Keratinocyte (primary cell): ENCODE measurements around the gene NR2F1. TPM values are rescaled to one million over a fixed set of nuclear protein-coding genes. Genes with fewer than 3 reads are reported as not detected.

ENCODE experiments used
- DNase-seq: peaks from one replicate; pipeline ENCODE4 v3.0.0-alpha.2; 2011; ENCODE audit warnings: low read depth, missing footprints, low spot score
- FAIRE-seq: peaks from 2 replicates; lab custom pipeline; 2011; peaks lifted over from hg19 to GRCh38; lab: Jason Lieb, UNC
- H2AFZ ChIP-seq: 2 replicates; pipeline ENCODE4 v1.6.0; 2012; ENCODE audit warnings: low read length, control low read depth, inconsistent platforms; ENCODE audit not compliant: control insufficient read depth
- H3K27ac ChIP-seq: 2 replicates; pipeline ENCODE4 v1.5.1; 2011; ENCODE audit warnings: low read length; ENCODE audit not compliant: control insufficient read depth, insufficient read depth
- H3K27me3 ChIP-seq: 3 replicates; pipeline ENCODE4 v1.6.0; 2011; ENCODE audit warnings: low read length; ENCODE audit not compliant: control insufficient read depth, insufficient read depth; ENCODE audit errors: extremely low read depth
- H3K36me3 ChIP-seq, 2 experiments: 2 replicates in 1 of 2; 3 replicates in 1 of 2; pipeline ENCODE4 v1.5.1; 2011; ENCODE audit warnings: low read length in 2 of 2, mild to moderate bottlenecking in 1 of 2; ENCODE audit not compliant: control insufficient read depth in 2 of 2, insufficient read depth in 2 of 2; ENCODE audit errors: extremely low read depth in 1 of 2
- H3K4me1 ChIP-seq: 3 replicates; pipeline ENCODE4 v1.5.1; 2011; ENCODE audit warnings: low read length; ENCODE audit not compliant: control insufficient read depth, insufficient read depth; ENCODE audit errors: extremely low read depth
- H3K4me2 ChIP-seq: 3 replicates; pipeline ENCODE4 v1.6.0; 2011; ENCODE audit warnings: low read depth, low read length; ENCODE audit not compliant: control insufficient read depth, insufficient read depth; ENCODE audit errors: extremely low read depth
- H3K4me3 ChIP-seq, 3 experiments: fragments of 200-600 bp in 1 of 3; sonication (generic) in 1 of 3; 2 replicates in 2 of 3; 3 replicates in 1 of 3; pipeline ENCODE4 v1.5.1; 2011 to 2016; ENCODE audit warnings: low read length in 3 of 3, mild to moderate bottlenecking in 3 of 3, control low read depth in 2 of 3, inconsistent platforms in 1 of 3, low read depth in 1 of 3, mixed read lengths in 1 of 3, mixed run types in 1 of 3, moderate library complexity in 1 of 3; ENCODE audit not compliant: control insufficient read depth in 2 of 3, insufficient read depth in 2 of 3; ENCODE audit errors: extremely low read depth in 1 of 3
- H3K79me2 ChIP-seq: 2 replicates; pipeline ENCODE4 v1.6.0; 2012; ENCODE audit warnings: low read length; ENCODE audit not compliant: control insufficient read depth, insufficient read depth
- H3K9ac ChIP-seq: 3 replicates; pipeline ENCODE4 v1.6.0; 2011; ENCODE audit warnings: low read length; ENCODE audit not compliant: control insufficient read depth, insufficient read depth; ENCODE audit errors: extremely low read depth
- H3K9me1 ChIP-seq: 3 replicates; pipeline ENCODE4 v1.6.0; 2011; ENCODE audit warnings: low read length; ENCODE audit not compliant: control insufficient read depth, insufficient read depth; ENCODE audit errors: extremely low read depth
- H3K9me3 ChIP-seq: 2 replicates; pipeline ENCODE4 v1.5.1; 2012; ENCODE audit warnings: low read depth, low read length; ENCODE audit not compliant: control insufficient read depth
- H4K20me1 ChIP-seq: 3 replicates; pipeline ENCODE4 v1.6.0; 2011; ENCODE audit warnings: low read length; ENCODE audit not compliant: control insufficient read depth, insufficient read depth; ENCODE audit errors: extremely low read depth
- CTCF ChIP-seq, 3 experiments: IDR thresholded peaks in 1 of 3; conservative IDR thresholded peaks in 1 of 3; optimal IDR thresholded peaks in 1 of 3; 2 replicates in 2 of 3; 3 replicates in 1 of 3; pipeline versions ENCODE3 to v1.5.1; 2011; ENCODE audit warnings: low read length in 3 of 3, mild to moderate bottlenecking in 3 of 3, moderate library complexity in 2 of 3, control low read depth in 1 of 3, inconsistent platforms in 1 of 3; ENCODE audit not compliant: insufficient read depth in 2 of 3; ENCODE audit errors: extremely low read depth in 1 of 3
- EZH2 ChIP-seq: IDR thresholded peaks from one replicate; pipeline ENCODE4 v1.6.1; 2012; ENCODE audit warnings: inconsistent platforms, mild to moderate bottlenecking, low read length, moderate library complexity
- dilution Hi-C: fragments of 300-500 bp; cut with MboI; formaldehyde crosslinking; loops from one replicate; pipeline ENCODE4 v1.7.0; 2020; ENCODE audit warnings: low sequenced_read_pairs; ENCODE audit not compliant: extremely low pct_ligation_motif_present
- polyA plus RNA-seq, 5 experiments: library from polyadenylated mRNA; depleted of rRNA in 3 of 5; stranded (reverse) in 3 of 5; stranded (forward) in 1 of 5; unstranded in 1 of 5; fragments of >200 nt; gene quantifications; 1 replicate in 1 of 5; 2 replicates in 3 of 5; 3 replicates in 1 of 5; pipeline versions ENCODE4 v1.2.1 to v1.2.3, GENCODE V29; 2011 to 2012; ENCODE audit warnings: missing spikeins in 2 of 5, low read depth in 1 of 5, low replicate concordance in 1 of 5

The NR2F1 gene
- polyA plus RNA-seq, 1 donor (not counting 4 experiments of a cell fraction or from before 2014, with no cell fraction given): not detected

DNA sequence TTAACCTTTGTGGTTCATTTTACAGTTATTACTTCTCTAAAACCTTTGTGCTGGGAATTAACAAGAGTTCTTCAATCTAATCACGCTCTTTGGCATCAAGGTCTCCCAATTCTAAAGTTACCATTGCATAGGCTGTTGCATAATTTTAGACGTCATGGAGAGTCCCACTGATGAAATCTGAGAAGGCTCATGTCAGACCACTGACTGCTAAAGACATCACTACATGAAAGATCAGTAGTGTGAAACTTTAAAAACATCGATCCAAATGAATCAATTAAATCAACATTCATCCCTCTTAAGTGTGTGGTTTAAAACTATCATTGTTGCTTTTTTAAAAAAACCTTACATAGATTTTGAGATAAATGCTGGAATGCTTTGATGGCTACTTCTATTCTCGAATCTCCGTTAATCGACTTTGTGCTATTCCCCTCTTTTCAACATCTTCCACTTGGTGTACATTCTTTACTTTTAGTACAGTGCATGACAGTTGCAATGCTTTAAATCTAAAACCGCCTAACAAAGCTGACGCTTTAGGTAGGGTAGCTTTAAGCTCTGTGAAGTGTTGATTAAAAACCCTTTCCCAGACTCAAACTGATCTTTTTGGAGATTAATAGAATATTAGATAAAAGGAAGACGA, 33.6 kb downstream of the NR2F1 start:
- Histone ChIP-seq H3K79me2 (no peaks in the 10 kb centered on the region), H3K27me3 (peaks cover 19% of the 10 kb centered on the region), H3K9me3 (no peaks in the 10 kb centered on the region), H3K9ac (no peak overlapping the region), H3K9me1 (no peaks in the 10 kb centered on the region), H3K4me3 (no peak overlapping the region), H3K4me1 (peaks cover 4% of the 10 kb centered on the region), H3K4me2 (no peak overlapping the region), H3K36me3 (no peaks in the 10 kb centered on the region), H4K20me1 (no peaks in the 10 kb centered on the region), H3K27ac (no peak overlapping the region), H2AFZ (no peak overlapping the region)
- dilution Hi-C loops: no loop called here
- TF ChIP-seq EZH2 (no peak), CTCF (optimal IDR thresholded peaks at IDR 0.05 in 1 of 3, IDR thresholded peaks at IDR 0.05 in 1 of 3, conservative IDR thresholded peaks at IDR 0.05 in 1 of 3; ENCODE audit: extremely low read depth in 1 of 3, insufficient read depth in 2 of 3, low read length in 3 of 3) (no peak)
- no peak for FAIRE-seq
- no peak for DNase-seq

- Histone ChIP-seq H3K4me1 (peaks cover 4% of the 10 kb centered on the region), H3K27me3 (peaks cover 5% of the 10 kb centered on the region), H3K9me3 (no peaks in the 10 kb centered on the region), H3K9me1 (no peaks in the 10 kb centered on the region), H3K27ac (no peak overlapping the region), H4K20me1 (no peaks in the 10 kb centered on the region), H3K4me3 (peak overlapping the region; percentile 47 to 79 (median 76)), H3K9ac (peak overlapping the region; percentile 28), H3K36me3 (no peaks in the 10 kb centered on the region), H3K4me2 (peak overlapping the region; percentile 94), H2AFZ (peak overlapping the region; percentile 67), H3K79me2 (no peaks in the 10 kb centered on the region)
- no peak for FAIRE-seq
- dilution Hi-C loops: no loop called here
- DNase-seq: no peak
- no peak for TF ChIP-seq EZH2
- peak in 2 of 3 experiments; percentile 23 to 39 for TF ChIP-seq CTCF (optimal IDR thresholded peaks at IDR 0.05 in 1 of 3, IDR thresholded peaks at IDR 0.05 in 1 of 3, conservative IDR thresholded peaks at IDR 0.05 in 1 of 3; ENCODE audit: extremely low read depth in 1 of 3, insufficient read depth in 2 of 3, low read length in 3 of 3)
Observed at GRCh38 chr5:93620487-93621326, 37.7 kb downstream of the NR2F1 start.
